Trophoblast cell (in vitro differentiated cells and primary cell): ENCODE data around the gene FIZ1.

ENCODE experiments used
- DNase-seq, 2 donors: peaks; one replicate each; pipeline ENCODE4 v3.0.0-alpha.2; 2016
- H2AFZ ChIP-seq: 2 replicates; pipeline ENCODE4 v1.6.1; 2013; ENCODE audit warnings: low read length, moderate library complexity, mild to moderate bottlenecking; ENCODE audit not compliant: insufficient read depth, poor library complexity
- H2AK5ac ChIP-seq: 2 replicates; pipeline ENCODE4 v1.6.1; 2013; ENCODE audit warnings: mild to moderate bottlenecking, low read length
- H2BK120ac ChIP-seq: 2 replicates; pipeline ENCODE4 v1.6.1; 2013; ENCODE audit warnings: low read length, mild to moderate bottlenecking, moderate library complexity; ENCODE audit not compliant: insufficient read depth, poor library complexity
- H2BK12ac ChIP-seq: 2 replicates; pipeline ENCODE4 v1.6.1; 2013; ENCODE audit warnings: mild to moderate bottlenecking, low read length, moderate library complexity
- H2BK5ac ChIP-seq: 2 replicates; pipeline ENCODE4 v1.6.1; 2013; ENCODE audit warnings: low read length, low read depth, moderate library complexity, mild to moderate bottlenecking; ENCODE audit not compliant: poor library complexity
- H3K14ac ChIP-seq: 2 replicates; pipeline ENCODE4 v1.6.1; 2013; ENCODE audit warnings: mild to moderate bottlenecking, low read length
- H3K18ac ChIP-seq: 2 replicates; pipeline ENCODE4 v1.6.1; 2013; ENCODE audit warnings: mild to moderate bottlenecking, low read length
- H3K23ac ChIP-seq: 2 replicates; pipeline ENCODE4 v1.6.1; 2013; ENCODE audit warnings: low read length
- H3K27ac ChIP-seq: 2 replicates; pipeline ENCODE4 v1.5.1; 2013; ENCODE audit warnings: low read depth, mild to moderate bottlenecking, inconsistent platforms, low read length, moderate library complexity
- H3K27me3 ChIP-seq: 2 replicates; pipeline ENCODE4 v1.6.1; 2013; ENCODE audit warnings: inconsistent platforms, mild to moderate bottlenecking, low read length, moderate library complexity; ENCODE audit not compliant: insufficient read depth
- H3K36me3 ChIP-seq, 2 experiments: 1 replicate in 1 of 2; 2 replicates in 1 of 2; pipeline ENCODE4 v1.6.1; 2013; ENCODE audit warnings: low read length in 2 of 2, mild to moderate bottlenecking in 2 of 2, moderate library complexity in 1 of 2; ENCODE audit not compliant: insufficient read depth in 2 of 2, control insufficient read depth in 1 of 2
- H3K4ac ChIP-seq: 2 replicates; pipeline ENCODE4 v1.6.1; 2013; ENCODE audit warnings: low read depth, mild to moderate bottlenecking, low read length, moderate library complexity
- H3K4me1 ChIP-seq, 2 experiments: 1 replicate in 1 of 2; 2 replicates in 1 of 2; pipeline ENCODE4 v1.6.1; 2013; ENCODE audit warnings: low read length in 2 of 2, mild to moderate bottlenecking in 2 of 2, moderate library complexity in 1 of 2; ENCODE audit not compliant: insufficient read depth in 2 of 2, control insufficient read depth in 1 of 2
- H3K4me2 ChIP-seq: 2 replicates; pipeline ENCODE4 v1.6.1; 2013; ENCODE audit warnings: inconsistent platforms, mild to moderate bottlenecking, low read length, moderate library complexity
- H3K4me3 ChIP-seq: 2 replicates; pipeline ENCODE4 v1.5.1; 2013; ENCODE audit warnings: mild to moderate bottlenecking, low read depth, low read length, inconsistent platforms
- H3K79me1 ChIP-seq: one replicate; pipeline ENCODE4 v1.6.1; 2013; ENCODE audit warnings: low read length
- H3K79me2 ChIP-seq: 2 replicates; pipeline ENCODE4 v1.6.1; 2013; ENCODE audit warnings: low read length, mild to moderate bottlenecking; ENCODE audit not compliant: control insufficient read depth, insufficient read depth, poor library complexity
- H3K9ac ChIP-seq: 2 replicates; pipeline ENCODE4 v1.6.1; 2013; ENCODE audit warnings: mild to moderate bottlenecking, low read length
- H3K9me3 ChIP-seq: 2 replicates; pipeline ENCODE4 v1.6.1; 2013; ENCODE audit warnings: low read depth, mild to moderate bottlenecking, control low read depth, inconsistent platforms, low read length; ENCODE audit not compliant: insufficient read depth
- H4K12ac ChIP-seq: 2 replicates; pipeline ENCODE4 v1.6.1; 2013; ENCODE audit warnings: low read depth, mild to moderate bottlenecking, low read length, moderate library complexity
- H4K8ac ChIP-seq: 2 replicates; pipeline ENCODE4 v1.6.1; 2013; ENCODE audit warnings: low read depth, mild to moderate bottlenecking, low read length, moderate library complexity
- H4K91ac ChIP-seq: one replicate; pipeline ENCODE4 v1.6.1; 2013; ENCODE audit warnings: low read depth, mild to moderate bottlenecking, low read length, moderate library complexity
- WGBS: extraction: QIAGEN DNeasy Blood & Tissue Kit; methylation state at CpG from one replicate; pipeline ENCODE4 v1.1.7; 2013; ENCODE audit warnings: missing lambda C conversion rate; ENCODE audit not compliant: insufficient read length, insufficient coverage; ENCODE audit errors: extremely low coverage; 5-methylcytosine and 5-hydroxymethylcytosine counted together

Gene FIZ1

GRCh38 chr19:55598719-55599467, 424 bp downstream of the FIZ1 start:
- H3K27ac ChIP-seq = peak overlapping the region; percentile 95
- peak overlapping the region; percentile 74 for H3K4me3 ChIP-seq
- DNase-seq = peak; percentile 89 to 93
- peak overlapping the region; percentile 88 for H4K12ac ChIP-seq
- H4K91ac ChIP-seq = peak overlapping the region; percentile 98
- H4K8ac ChIP-seq = peak overlapping the region; percentile 97
- H2BK12ac ChIP-seq = no peak overlapping the region
- peaks cover 3% of the 10 kb centered on the region for H3K9me3 ChIP-seq
- peaks cover 18 to 27% of the 10 kb centered on the region in 2 experiments for H3K36me3 ChIP-seq
- H2AK5ac ChIP-seq = peak overlapping the region; percentile 32
- peak overlapping the region; percentile 71 for H3K14ac ChIP-seq
- H3K4me1 ChIP-seq = peaks cover 7 to 9% of the 10 kb centered on the region in 2 experiments
- peak overlapping the region; percentile 52 for H2AFZ ChIP-seq
- H3K23ac ChIP-seq = no peak overlapping the region
- H3K27me3 ChIP-seq = no peaks in the 10 kb centered on the region
- H3K79me1 ChIP-seq = peaks cover 17% of the 10 kb centered on the region
- H3K79me2 ChIP-seq = peaks cover 6% of the 10 kb centered on the region
- no CpG with 5 or more reads among the region's 26 CpGs for WGBS
- H3K9ac ChIP-seq = peak overlapping the region; percentile 85
- peak overlapping the region; percentile 77 for H3K4ac ChIP-seq
- H3K4me2 ChIP-seq = peak overlapping the region; percentile 63
- H2BK120ac ChIP-seq = peak overlapping the region; percentile 77
- H3K18ac ChIP-seq = peak overlapping the region; percentile 61
- peak overlapping the region; percentile 95 for H2BK5ac ChIP-seq

GRCh38 chr19:55598034-55598433, 1.3 kb downstream of the FIZ1 start:
- no CpG with 5 or more reads among the region's 9 CpGs for WGBS
- H4K91ac ChIP-seq = no peak overlapping the region
- no peaks in the 10 kb centered on the region for H3K27me3 ChIP-seq
- H2BK12ac ChIP-seq = peak overlapping the region; percentile 1
- H3K79me2 ChIP-seq = peaks cover 6% of the 10 kb centered on the region
- H3K9me3 ChIP-seq = peaks cover 3% of the 10 kb centered on the region
- peaks cover 23 to 35% of the 10 kb centered on the region in 2 experiments for H3K36me3 ChIP-seq
- no peak overlapping the region for H3K4ac ChIP-seq
- H4K8ac ChIP-seq = no peak overlapping the region
- H3K9ac ChIP-seq = no peak overlapping the region
- no peak overlapping the region for H3K14ac ChIP-seq
- H2AK5ac ChIP-seq = no peak overlapping the region
- no peak overlapping the region for H3K4me2 ChIP-seq
- H4K12ac ChIP-seq = no peak overlapping the region
- H2BK5ac ChIP-seq = no peak overlapping the region
- H3K79me1 ChIP-seq = peaks cover 17% of the 10 kb centered on the region
- H3K4me3 ChIP-seq = no peak overlapping the region
- H3K27ac ChIP-seq = no peak overlapping the region
- no peak for DNase-seq
- H3K23ac ChIP-seq = no peak overlapping the region
- H2AFZ ChIP-seq = no peak overlapping the region
- peaks cover 6 to 9% of the 10 kb centered on the region in 2 experiments for H3K4me1 ChIP-seq
- H2BK120ac ChIP-seq = no peak overlapping the region
- no peak overlapping the region for H3K18ac ChIP-seq

GRCh38 chr19:55597501-55597921, 1.8 kb downstream of the FIZ1 start:
- WGBS = no CpG with 5 or more reads among the region's 30 CpGs
- Histone ChIP-seq H3K14ac (no peak overlapping the region), H3K27ac (no peak overlapping the region), H3K23ac (no peak overlapping the region), H2BK12ac (no peak overlapping the region), H3K27me3 (no peaks in the 10 kb centered on the region), H2AK5ac (no peak overlapping the region), H3K4ac (no peak overlapping the region), H4K91ac (no peak overlapping the region), H2AFZ (no peak overlapping the region), H3K4me2 (no peak overlapping the region), H3K79me1 (peaks cover 17% of the 10 kb centered on the region), H4K8ac (no peak overlapping the region), H3K36me3 (peaks cover 28 to 41% of the 10 kb centered on the region in 2 experiments), H3K18ac (no peak overlapping the region), H2BK120ac (no peak overlapping the region), H3K9me3 (peaks cover 3% of the 10 kb centered on the region), H3K4me3 (no peak overlapping the region), H3K4me1 (peaks cover 6 to 9% of the 10 kb centered on the region in 2 experiments), H4K12ac (no peak overlapping the region), H3K79me2 (peaks cover 6% of the 10 kb centered on the region), H3K9ac (no peak overlapping the region), H2BK5ac (no peak overlapping the region)
- no peak for DNase-seq

- Histone ChIP-seq H4K8ac (no peak overlapping the region), H3K79me2 (peaks cover 6% of the 10 kb centered on the region), H4K12ac (no peak overlapping the region), H3K9ac (no peak overlapping the region), H3K79me1 (peaks cover 17% of the 10 kb centered on the region), H4K91ac (no peak overlapping the region), H3K27me3 (no peaks in the 10 kb centered on the region), H2BK5ac (no peak overlapping the region), H3K9me3 (peaks cover 3% of the 10 kb centered on the region), H3K4me3 (no peak overlapping the region), H2AK5ac (no peak overlapping the region), H3K4me1 (peaks cover 6% of the 10 kb centered on the region in 2 experiments), H3K18ac (no peak overlapping the region), H3K4me2 (no peak overlapping the region), H3K23ac (no peak overlapping the region), H2BK12ac (no peak overlapping the region), H3K27ac (no peak overlapping the region), H3K36me3 (peaks cover 35 to 49% of the 10 kb centered on the region in 2 experiments), H3K4ac (no peak overlapping the region), H3K14ac (no peak overlapping the region), H2AFZ (no peak overlapping the region), H2BK120ac (no peak overlapping the region)
- no CpG with 5 or more reads among the region's 3 CpGs for WGBS
- no peak for DNase-seq
Measured at GRCh38 chr19:55596304-55596703, 3.0 kb downstream of the FIZ1 start.
